Measurements from ENCODE around the gene MBD6.

- TF ChIP-seq POLR2A (IDR thresholded peaks at IDR 0.05; ENCODE audit: low read length): no peak
- no peak for TF ChIP-seq GATA1 (IDR thresholded peaks at IDR 0.05; ENCODE audit: low read depth, low read length)
These were observed 31.8 kb downstream of the MBD6 start for GRCh38 chr12:57554453-57554852.
